Nasal cavity respiratory epithelium epithelial cell of viscerocranial mucosa (primary cell): ENCODE data around the gene ECM1. TPM values are rescaled to one million over a fixed set of nuclear protein-coding genes. Genes with fewer than 3 reads are reported as not detected.

Experiments used
- total RNA-seq: library from RNA; depleted of rRNA; stranded (reverse); fragments of >200 nt; gene quantifications from 2 replicates; pipeline ENCODE4 v1.2.3, GENCODE V29; 2014

The ECM1 gene
- total RNA-seq, result 5.1 and 7.0 TPM in 2 replicates

DNA sequence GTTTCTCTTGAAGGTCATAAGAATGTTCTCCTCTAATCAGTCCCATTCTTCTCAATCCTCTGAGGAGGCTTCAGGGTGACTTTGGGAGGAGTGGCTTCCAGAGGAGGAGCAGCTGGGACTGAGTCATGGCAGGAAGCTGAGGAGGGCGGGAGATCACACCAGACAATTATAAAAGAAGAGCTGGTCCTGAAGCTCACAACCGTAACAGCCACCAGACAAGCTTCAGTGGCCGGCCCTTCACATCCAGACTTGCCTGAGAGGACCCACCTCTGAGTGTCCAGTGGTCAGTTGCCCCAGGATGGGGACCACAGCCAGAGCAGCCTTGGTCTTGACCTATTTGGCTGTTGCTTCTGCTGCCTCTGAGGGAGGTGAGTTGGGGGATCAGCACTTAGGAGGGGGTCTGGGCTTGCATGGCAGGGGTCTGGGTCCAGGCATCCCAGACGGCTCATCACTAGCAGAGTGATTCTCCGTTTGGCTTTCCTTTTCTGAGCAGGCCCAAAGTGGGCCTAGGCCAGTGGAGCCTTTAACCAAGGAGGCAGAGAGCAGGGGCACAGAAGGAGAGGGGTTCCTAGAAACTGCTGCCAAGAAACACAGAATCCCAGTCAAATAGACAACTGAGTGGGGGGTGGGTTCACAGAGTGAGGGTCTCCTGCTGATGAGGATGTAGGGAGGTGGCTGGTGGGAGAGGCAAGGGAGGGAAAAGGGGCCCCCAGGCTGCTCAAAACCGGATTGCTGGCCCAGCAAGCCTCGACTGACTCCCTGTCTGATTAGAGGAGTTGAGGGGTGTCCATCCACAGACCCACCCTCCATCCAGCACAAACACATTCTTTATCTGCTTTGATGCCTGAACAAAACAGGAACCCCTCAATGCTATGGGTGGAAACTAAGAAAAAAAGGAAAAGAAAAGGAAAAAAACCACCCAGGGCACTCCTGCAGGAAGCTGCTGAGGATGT is at the start of gene ECM1:
ECM1 (plus strand) TSS at position 198 of the 953 bp plus-strand sequence; CDS start at position 299, 101 bp downstream.

GRCh38 chr1:150486966-150487762 is 20.7 kb upstream of the ECM1 start, which contains the start of gene TARS2:
Gene TARS2, plus strand, starts transcription at chr1:150487419. Its CDS starts 32 bp downstream, at chr1:150487451.

DNA sequence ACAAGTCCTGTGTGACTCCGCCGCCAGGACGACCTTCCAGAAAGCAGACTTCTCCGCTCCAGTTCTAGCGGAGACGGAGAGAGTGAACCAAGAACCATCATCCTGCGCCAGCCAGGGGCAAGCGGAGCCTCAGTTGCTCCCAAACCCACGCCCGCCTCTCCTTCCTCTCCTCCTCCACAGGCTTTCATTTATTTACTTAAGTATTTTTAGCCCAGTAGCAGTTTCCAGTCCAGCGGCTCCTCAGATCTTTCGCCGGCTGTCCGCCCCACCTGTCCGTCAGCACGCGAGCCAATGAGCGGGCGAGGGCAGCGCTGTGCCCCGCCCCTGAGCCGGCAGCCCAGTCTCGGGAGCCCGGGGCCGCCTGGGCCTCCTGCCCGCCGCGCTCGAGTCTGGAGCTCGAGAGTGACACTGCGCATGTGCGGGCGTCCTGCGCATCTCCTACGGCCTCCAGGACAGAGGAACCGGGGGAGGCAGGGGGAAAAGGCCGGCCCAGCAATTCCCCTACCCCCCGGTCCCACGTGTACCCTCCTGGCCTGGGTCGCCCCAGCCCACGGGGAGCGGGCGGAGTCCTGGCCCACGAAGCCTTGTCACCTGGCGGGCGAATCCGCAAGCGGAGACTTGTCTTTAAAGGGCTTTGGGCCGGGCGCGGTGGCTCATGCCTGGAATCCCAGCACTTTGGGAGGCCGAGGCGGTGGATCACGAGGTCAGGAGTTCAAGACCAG is 7.6 kb downstream of the ECM1 start, which contains the start of gene FALEC:
FALEC (plus strand) TSS at position 425 of the 722 bp plus-strand sequence.

GRCh38 chr1:150548632-150549495 is 41.0 kb downstream of the ECM1 start, which contains the start of gene ADAMTSL4:
Gene ADAMTSL4, plus strand, starts transcription at chr1:150549408. Its CDS starts 2,881 bp downstream, at chr1:150552289.

Other genes with a start within 250 kb of the ECM1 start
- 107 and 132 TPM in 2 replicates for gene APH1A, start 239.1 kb upstream of the ECM1 start, total RNA-seq
- gene C1orf54, start 235.3 kb upstream of the ECM1 start, total RNA-seq, result 0.68 and 0.85 TPM in 2 replicates
- gene CIART, start 225.6 kb upstream of the ECM1 start, total RNA-seq, result 2.7 and 4.8 TPM in 2 replicates
- gene MRPS21, start 214.2 kb upstream of the ECM1 start, total RNA-seq, result 29.0 and 37.6 TPM in 2 replicates
- 27.3 and 35.5 TPM in 2 replicates for gene PRPF3, start 186.6 kb upstream of the ECM1 start, total RNA-seq
- 7.5 and 12.9 TPM in 2 replicates for gene RPRD2, start 144.0 kb upstream of the ECM1 start, total RNA-seq
- 24.6 and 46.8 TPM in 2 replicates for gene TARS2, start 20.7 kb upstream of the ECM1 start, total RNA-seq
- 0.34 TPM in 1 of 2 replicates, not detected in the other for gene FALEC, start 7.6 kb downstream of the ECM1 start, total RNA-seq
- gene ADAMTSL4, start 41.3 kb downstream of the ECM1 start, total RNA-seq, result 1.7 and 2.8 TPM in 2 replicates
- gene MCL1, start 71.5 kb downstream of the ECM1 start, total RNA-seq, result 365 and 420 TPM in 2 replicates
- gene ENSA, start 121.5 kb downstream of the ECM1 start, total RNA-seq, result 58.8 and 76.6 TPM in 2 replicates
- gene GOLPH3L, start 189.0 kb downstream of the ECM1 start, total RNA-seq, result 15.9 and 16.7 TPM in 2 replicates
- gene HORMAD1, start 212.8 kb downstream of the ECM1 start, total RNA-seq, result 0.50 and 3.8 TPM in 2 replicates